Measurements from ENCODE around the gene SYT11. TPM values are rescaled to one million over a fixed set of nuclear protein-coding genes. Genes with fewer than 3 reads are reported as not detected.

SYT11 gene
- total and polyA plus RNA-seq, 10 of the 15 experiments (the other 5 are each of a cell fraction or from before 2014, with no cell fraction given) = 7.7 to 21.2 (median 13.5) TPM

- Histone ChIP-seq H4K20me1 (ENCODE audit: control insufficient read depth, insufficient read depth) (no peaks in the 10 kb centered on the region), H3K4me2 (ENCODE audit: control insufficient read depth, insufficient read depth) (no peak overlapping the region), H3K27ac (ENCODE audit: control insufficient read depth, insufficient read depth) (no peak overlapping the region), H3K9ac (ENCODE audit: control insufficient read depth, insufficient read depth, low read length) (no peak overlapping the region), H3K27me3 (replicated peaks in 1 of 2; ENCODE audit: control insufficient read depth in 2 of 2, insufficient read depth in 2 of 2, low read length in 1 of 2) (no peaks in the 10 kb centered on the region), H3K4me3 (no peak overlapping the region), H3K79me2 (ENCODE audit: control insufficient read depth, insufficient read depth, low read length) (no peaks in the 10 kb centered on the region), H3K4me1 (ENCODE audit: control insufficient read depth, insufficient read depth, low read length) (no peaks in the 10 kb centered on the region), H3K9me3 (replicated peaks; ENCODE audit: control insufficient read depth, insufficient read depth, low read length) (no peaks in the 10 kb centered on the region), H3K36me3 (ENCODE audit: control insufficient read depth in 2 of 2, insufficient read depth in 2 of 2, low read length in 1 of 2) (peaks cover 2 to 17% of the 10 kb centered on the region in 2 experiments), H2AFZ (ENCODE audit: control insufficient read depth, low read depth, low read length) (no peak overlapping the region)
- FAIRE-seq (no peak), ATAC-seq (no peak), DNase-seq (ENCODE audit: low read depth, low spot score) (no peak)
- no peak for TF ChIP-seq NBN (IDR thresholded peaks at IDR 0.05)
- no peak for TF ChIP-seq POU2F2 (IDR thresholded peaks at IDR 0.05; ENCODE audit: borderline replicate concordance, low read depth, low read length)
- TF ChIP-seq CHD2 (IDR thresholded peaks at IDR 0.05; ENCODE audit: borderline replicate concordance, low read depth, low read length) = no peak
- no peak for TF ChIP-seq NRF1 (conservative IDR thresholded peaks at IDR 0.05; ENCODE audit: low read depth, low read length)
- no peak for TF ChIP-seq ZNF217 (IDR thresholded peaks at IDR 0.05)
- TF ChIP-seq CUX1 (IDR thresholded peaks at IDR 0.05; ENCODE audit: insufficient replicate concordance, low read depth, low read length) = no peak
- no peak for TF ChIP-seq MXI1 (IDR thresholded peaks at IDR 0.05; ENCODE audit: low read depth, low read length)
- no peak for TF ChIP-seq TCF7 (IDR thresholded peaks at IDR 0.05; ENCODE audit: borderline replicate concordance)
- no peak for TF ChIP-seq ZNF384 (IDR thresholded peaks at IDR 0.05; ENCODE audit: borderline replicate concordance, low read depth, low read length)
- no peak for TF ChIP-seq ESRRA (IDR thresholded peaks at IDR 0.05; ENCODE audit: low read length)
- no peak for TF ChIP-seq ZZZ3 (IDR thresholded peaks at IDR 0.05; ENCODE audit: control insufficient read depth, insufficient read length, low read depth)
- TF ChIP-seq DPF2 (IDR thresholded peaks at IDR 0.05) = no peak
- TF ChIP-seq HCFC1 (IDR thresholded peaks at IDR 0.05; ENCODE audit: low read length) = no peak
- no peak for TF ChIP-seq BCLAF1 (IDR thresholded peaks at IDR 0.05)
- no peak for TF ChIP-seq SP1 (IDR thresholded peaks at IDR 0.05; ENCODE audit: low read depth, low read length)
- BruUV-seq (replicated peaks) = no TSS peak
- ChIA-PET SMC1A (ENCODE audit: uncharacterized antibody, unreplicated experiment) (interaction anchor here (1.0 to 1.9 kb wide), 6 partner anchors 13 to 168 kb away, joined by 3 to 7 read pairs (median 4); no protein-coding TSS in a partner anchor), CTCF (interaction anchor here (1.1 to 1.5 kb wide), 5 partner anchors 8 to 92 kb away, joined by 3 to 4 read pairs (median 3); no protein-coding TSS in a partner anchor), RAD21 (ENCODE audit: unreplicated experiment) (interaction anchor here (1.4 to 2.1 kb wide), 3 partner anchors 15 to 40 kb away, joined by 3 to 6 read pairs (median 5); no protein-coding TSS in a partner anchor), POLR2A (interaction anchor here (1.8 kb wide), 2 partner anchors 12 to 15 kb away, joined by 4 read pairs; no protein-coding TSS in a partner anchor)
- intact Hi-C loops (cut with micrococcal nuclease; ENCODE audit: unreplicated experiment) = no loop called here
- in situ Hi-C loops (cut with MboI) = no loop called here
- WGBS (ENCODE audit: insufficient coverage, insufficient replicate concordance, low lambda C conversion rate, missing lambda C conversion rate) = 96% methylated on average over 1 of the region's 1 CpG
These were observed 38.4 kb downstream of the SYT11 start for GRCh38 chr1:155897746-155898145.

All from GM12878 (cell line).